Fibroblast of lung (primary cell): ENCODE results near the gene LYPD1. TPM values are rescaled to one million over a fixed set of nuclear protein-coding genes. Genes with fewer than 3 reads are reported as not detected.

Source experiments
- DNase-seq, 2 donors: peaks; one replicate each; pipeline versions ENCODE4 v3.0.0 to v3.0.0-alpha.2; 2010; ENCODE audit warnings: low read depth in 2 of 2
- H2AFZ ChIP-seq: 2 replicates; pipeline ENCODE4 v1.5.1; 2012; ENCODE audit warnings: low read length, control low read depth, inconsistent platforms
- H3K27ac ChIP-seq: 2 replicates; pipeline ENCODE4 v1.5.1; 2011; ENCODE audit warnings: low read length, control low read depth; ENCODE audit not compliant: insufficient read depth
- H3K27me3 ChIP-seq: 2 replicates; pipeline ENCODE4 v1.5.1; 2011; ENCODE audit warnings: mild to moderate bottlenecking, low read length; ENCODE audit not compliant: control insufficient read depth, insufficient read depth
- H3K36me3 ChIP-seq: 2 replicates; pipeline ENCODE4 v1.5.1; 2011; ENCODE audit warnings: low read length; ENCODE audit not compliant: control insufficient read depth, insufficient read depth
- H3K4me1 ChIP-seq: 2 replicates; pipeline ENCODE4 v1.5.1; 2011; ENCODE audit warnings: low read length; ENCODE audit not compliant: control insufficient read depth, insufficient read depth; ENCODE audit errors: extremely low read depth
- H3K4me2 ChIP-seq: 2 replicates; pipeline ENCODE4 v1.5.1; 2011; ENCODE audit warnings: low read length, control low read depth; ENCODE audit not compliant: insufficient read depth; ENCODE audit errors: extremely low read depth
- H3K4me3 ChIP-seq, 4 experiments: fragments of 200-600 bp in 1 of 4; sonication (generic) in 1 of 4; replicated peaks in 1 of 4; 2 replicates each; pipeline ENCODE4 v1.5.1; 2011 to 2016; ENCODE audit warnings: low read length in 4 of 4, low read depth in 3 of 4, mild to moderate bottlenecking in 3 of 4, control low read depth in 2 of 4, inconsistent platforms in 1 of 4, mixed read lengths in 1 of 4; ENCODE audit not compliant: insufficient read depth in 1 of 4; ENCODE audit errors: control extremely low read depth in 1 of 4
- H3K79me2 ChIP-seq: 2 replicates; pipeline ENCODE4 v1.5.1; 2012; ENCODE audit warnings: mild to moderate bottlenecking, low read length, inconsistent platforms; ENCODE audit not compliant: control insufficient read depth, insufficient read depth
- H3K9ac ChIP-seq: 2 replicates; pipeline ENCODE4 v1.5.1; 2011; ENCODE audit warnings: mild to moderate bottlenecking, low read length, control low read depth; ENCODE audit not compliant: insufficient read depth
- H3K9me3 ChIP-seq: 2 replicates; pipeline ENCODE4 v1.5.1; 2012; ENCODE audit warnings: low read depth, low read length; ENCODE audit not compliant: control insufficient read depth, insufficient read depth
- H4K20me1 ChIP-seq: 2 replicates; pipeline ENCODE4 v1.5.1; 2011; ENCODE audit warnings: low read length; ENCODE audit not compliant: control insufficient read depth, insufficient read depth; ENCODE audit errors: extremely low read depth
- EZH2 ChIP-seq: IDR thresholded peaks from 2 replicates; pipeline ENCODE4 v1.5.1; 2012; ENCODE audit warnings: low read length, control low read depth, mild to moderate bottlenecking; ENCODE audit errors: missing control alignments
- polyA plus RNA-seq, 2 donors: library from polyadenylated mRNA; depleted of rRNA in 1 of 2; stranded (reverse) in 1 of 2; unstranded in 1 of 2; fragments of >200 nt; gene quantifications; 2 replicates each; pipeline ENCODE4 v1.2.1, GENCODE V29; 2011 to 2012; ENCODE audit warnings: missing spikeins in 1 of 2
- total RNA-seq: library from RNA; depleted of rRNA; stranded (reverse); fragments of >200 nt; gene quantifications from 2 replicates; pipeline ENCODE4 v1.2.1, GENCODE V29; 2014
- TF ChIP-seq, protein P1 (sequence below), 2 donors: IDR thresholded peaks in 1 of 2; conservative IDR thresholded peaks in 1 of 2; 1 replicate in 1 of 2; 2 replicates in 1 of 2; pipeline ENCODE4 v1.5.1; 2011 to 2012; ENCODE audit warnings: low read length in 2 of 2, control low read depth in 1 of 2, inconsistent platforms in 1 of 2, low read depth in 1 of 2, mild to moderate bottlenecking in 1 of 2

The LYPD1 gene
- total and polyA plus RNA-seq, 2 donors (not counting 1 experiment from before 2014, with no cell fraction given) = 0.17 to 4.3 TPM

DNA sequence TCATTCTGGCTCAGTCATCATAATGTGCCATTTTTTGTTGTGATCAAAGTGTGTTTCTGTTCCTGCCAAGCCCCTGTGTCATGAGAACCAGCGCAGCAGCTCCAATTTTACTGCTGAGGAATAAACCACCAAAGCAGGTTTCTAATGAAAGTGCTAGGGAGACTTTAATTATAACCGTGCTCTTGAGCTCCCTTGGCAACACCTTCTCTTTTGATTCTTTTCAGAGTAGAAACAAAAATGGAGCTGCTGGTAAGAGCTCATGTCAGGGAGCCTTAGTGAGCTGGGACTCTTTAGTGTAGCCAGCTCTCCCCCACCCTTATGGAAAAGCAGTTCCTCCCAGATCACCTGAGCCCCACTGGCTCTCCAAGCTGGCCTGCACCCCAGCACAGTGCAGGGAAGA is 74.3 kb downstream of the LYPD1 start:
- Histone ChIP-seq H2AFZ (no peak overlapping the region), H3K9me3 (no peaks in the 10 kb centered on the region), H3K4me1 (no peaks in the 10 kb centered on the region), H3K4me3 (no peak overlapping the region), H4K20me1 (no peaks in the 10 kb centered on the region), H3K4me2 (no peak overlapping the region), H3K27me3 (no peaks in the 10 kb centered on the region), H3K36me3 (no peaks in the 10 kb centered on the region), H3K27ac (no peak overlapping the region), H3K79me2 (no peaks in the 10 kb centered on the region), H3K9ac (no peak overlapping the region)
- DNase-seq = no peak
- TF ChIP-seq EZH2 = no peak
- TF ChIP-seq, protein P1, sequence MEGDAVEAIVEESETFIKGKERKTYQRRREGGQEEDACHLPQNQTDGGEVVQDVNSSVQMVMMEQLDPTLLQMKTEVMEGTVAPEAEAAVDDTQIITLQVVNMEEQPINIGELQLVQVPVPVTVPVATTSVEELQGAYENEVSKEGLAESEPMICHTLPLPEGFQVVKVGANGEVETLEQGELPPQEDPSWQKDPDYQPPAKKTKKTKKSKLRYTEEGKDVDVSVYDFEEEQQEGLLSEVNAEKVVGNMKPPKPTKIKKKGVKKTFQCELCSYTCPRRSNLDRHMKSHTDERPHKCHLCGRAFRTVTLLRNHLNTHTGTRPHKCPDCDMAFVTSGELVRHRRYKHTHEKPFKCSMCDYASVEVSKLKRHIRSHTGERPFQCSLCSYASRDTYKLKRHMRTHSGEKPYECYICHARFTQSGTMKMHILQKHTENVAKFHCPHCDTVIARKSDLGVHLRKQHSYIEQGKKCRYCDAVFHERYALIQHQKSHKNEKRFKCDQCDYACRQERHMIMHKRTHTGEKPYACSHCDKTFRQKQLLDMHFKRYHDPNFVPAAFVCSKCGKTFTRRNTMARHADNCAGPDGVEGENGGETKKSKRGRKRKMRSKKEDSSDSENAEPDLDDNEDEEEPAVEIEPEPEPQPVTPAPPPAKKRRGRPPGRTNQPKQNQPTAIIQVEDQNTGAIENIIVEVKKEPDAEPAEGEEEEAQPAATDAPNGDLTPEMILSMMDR (conservative IDR thresholded peaks at IDR 0.05 in 1 of 2, IDR thresholded peaks at IDR 0.05 in 1 of 2; ENCODE audit: low read depth in 1 of 2, low read length in 2 of 2) = no peak

DNA sequence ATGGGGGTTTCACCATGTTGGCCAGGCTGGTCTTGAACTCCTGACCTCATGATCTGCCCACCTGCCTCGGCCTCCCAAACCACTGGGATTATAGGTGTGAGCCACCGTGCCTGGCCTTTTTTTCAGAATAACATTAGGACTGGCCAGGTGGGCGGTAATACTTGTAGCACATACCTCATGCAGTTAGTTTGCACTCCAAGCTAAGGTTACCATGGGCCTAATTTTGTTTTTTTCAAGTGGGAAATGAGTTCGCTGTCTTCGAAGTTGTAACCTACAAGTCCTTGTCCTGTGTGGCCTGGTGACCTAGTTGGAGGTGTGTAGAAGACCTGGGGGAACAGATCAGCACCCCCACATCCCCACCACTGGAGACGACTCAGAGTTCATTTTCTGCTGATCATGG is 74.8 kb downstream of the LYPD1 start:
- no peaks in the 10 kb centered on the region for H3K27me3 ChIP-seq
- no peak overlapping the region for H3K27ac ChIP-seq
- H3K9ac ChIP-seq = no peak overlapping the region
- H3K4me2 ChIP-seq = no peak overlapping the region
- H4K20me1 ChIP-seq = no peaks in the 10 kb centered on the region
- H3K36me3 ChIP-seq = no peaks in the 10 kb centered on the region
- TF ChIP-seq EZH2 = no peak
- TF ChIP-seq, protein P1 (conservative IDR thresholded peaks at IDR 0.05 in 1 of 2, IDR thresholded peaks at IDR 0.05 in 1 of 2; ENCODE audit: low read depth in 1 of 2, low read length in 2 of 2) = no peak
- H3K9me3 ChIP-seq = no peaks in the 10 kb centered on the region
- H3K4me1 ChIP-seq = no peaks in the 10 kb centered on the region
- no peak overlapping the region for H2AFZ ChIP-seq
- H3K4me3 ChIP-seq = no peak overlapping the region
- no peaks in the 10 kb centered on the region for H3K79me2 ChIP-seq
- DNase-seq = no peak
